Fibroblast of villous mesenchyme (primary cell): ENCODE data around the gene CCDC142. TPM values are rescaled to one million over a fixed set of nuclear protein-coding genes. Genes with fewer than 3 reads are reported as not detected.

ENCODE experiments used
- DNase-seq: peaks from one replicate; pipeline ENCODE4 v3.0.0-alpha.2; 2010; ENCODE audit warnings: low read depth
- H3K4me3 ChIP-seq: 2 replicates; pipeline ENCODE4 v1.5.1; 2011; ENCODE audit warnings: low read depth, mild to moderate bottlenecking, low read length
- total RNA-seq: library from RNA; depleted of rRNA; stranded (reverse); fragments of >200 nt; gene quantifications from 2 replicates; pipeline ENCODE4 v1.2.3, GENCODE V29; 2012
- TF ChIP-seq, protein P1 (sequence below): IDR thresholded peaks from 2 replicates; pipeline ENCODE4 v1.5.1; 2012; ENCODE audit warnings: low read depth, mild to moderate bottlenecking, low read length; ENCODE audit not compliant: insufficient read depth

CCDC142 gene
- total RNA-seq, 1 donor: 27.2 TPM

GRCh38 chr2:74512744-74513604 is 30.2 kb upstream of the CCDC142 start:
- no peak for DNase-seq
- TF ChIP-seq, protein P1, sequence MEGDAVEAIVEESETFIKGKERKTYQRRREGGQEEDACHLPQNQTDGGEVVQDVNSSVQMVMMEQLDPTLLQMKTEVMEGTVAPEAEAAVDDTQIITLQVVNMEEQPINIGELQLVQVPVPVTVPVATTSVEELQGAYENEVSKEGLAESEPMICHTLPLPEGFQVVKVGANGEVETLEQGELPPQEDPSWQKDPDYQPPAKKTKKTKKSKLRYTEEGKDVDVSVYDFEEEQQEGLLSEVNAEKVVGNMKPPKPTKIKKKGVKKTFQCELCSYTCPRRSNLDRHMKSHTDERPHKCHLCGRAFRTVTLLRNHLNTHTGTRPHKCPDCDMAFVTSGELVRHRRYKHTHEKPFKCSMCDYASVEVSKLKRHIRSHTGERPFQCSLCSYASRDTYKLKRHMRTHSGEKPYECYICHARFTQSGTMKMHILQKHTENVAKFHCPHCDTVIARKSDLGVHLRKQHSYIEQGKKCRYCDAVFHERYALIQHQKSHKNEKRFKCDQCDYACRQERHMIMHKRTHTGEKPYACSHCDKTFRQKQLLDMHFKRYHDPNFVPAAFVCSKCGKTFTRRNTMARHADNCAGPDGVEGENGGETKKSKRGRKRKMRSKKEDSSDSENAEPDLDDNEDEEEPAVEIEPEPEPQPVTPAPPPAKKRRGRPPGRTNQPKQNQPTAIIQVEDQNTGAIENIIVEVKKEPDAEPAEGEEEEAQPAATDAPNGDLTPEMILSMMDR: no peak
- H3K4me3 ChIP-seq: no peak overlapping the region

- TF ChIP-seq, protein P1: no peak
- no peak overlapping the region for H3K4me3 ChIP-seq
- no peak for DNase-seq
Measured at GRCh38 chr2:74511104-74511989, 28.5 kb upstream of the CCDC142 start.

GRCh38 chr2:74510272-74510671 is 27.5 kb upstream of the CCDC142 start:
- TF ChIP-seq, protein P1: no peak
- no peak for DNase-seq
- H3K4me3 ChIP-seq: no peak overlapping the region

GRCh38 chr2:74507926-74508520 is 25.2 kb upstream of the CCDC142 start:
- TF ChIP-seq, protein P1: no peak
- peak; percentile 42 for DNase-seq
- peak overlapping the region; percentile 98 for H3K4me3 ChIP-seq

GRCh38 chr2:74507145-74507925 is 24.5 kb upstream of the CCDC142 start, which contains the start of gene PCGF1:
Gene PCGF1 (minus strand): TSS chr2:74507695. CDS start chr2:74507668, 27 bp downstream.
- peak; percentile 98 for DNase-seq
- peak within 1 kb of the TSS; percentile 98 for H3K4me3 ChIP-seq
- TF ChIP-seq, protein P1: peak; percentile 53
